Loucy (cell line): ENCODE measurements around the gene DENND2D.

Experiments
- CTCF ChIP-seq: fragments of 200-600 bp; sonication (generic); conservative IDR thresholded peaks from 2 replicates; pipeline ENCODE4 v1.5.1; 2014; ENCODE audit warnings: mild to moderate bottlenecking, antibody characterized with exemption, low read length
- EZH2phosphoT487 ChIP-seq: fragments of 200-600 bp; IDR thresholded peaks from 2 replicates; pipeline ENCODE4 v1.6.1; 2018; ENCODE audit warnings: antibody characterized with exemption, mild to moderate bottlenecking, moderate library complexity, borderline replicate concordance

GRCh38 chr1:111176678-111177077 is 23.8 kb downstream of the DENND2D start:
- TF ChIP-seq CTCF, result no peak
- no peak for TF ChIP-seq EZH2phosphoT487
